Vagina (tissue), 2 donors: Measurements from ENCODE around the gene SNED1. TPM values are rescaled to one million over a fixed set of nuclear protein-coding genes. Genes with fewer than 3 reads are reported as not detected.

ENCODE experiments used
- DNase-seq, 2 donors: peaks; one replicate each; pipeline ENCODE4 v3.0.0-alpha.2; 2017; ENCODE audit errors: extremely low spot score in 2 of 2
- H3K27ac ChIP-seq: fragments of 200-600 bp; sonication (generic); one replicate; pipeline ENCODE4 v1.5.1; 2019
- H3K27me3 ChIP-seq: fragments of 200-600 bp; sonication (generic); one replicate; pipeline ENCODE4 v1.5.1; 2019
- H3K36me3 ChIP-seq, 2 donors: fragments of 200-600 bp; sonication (generic); one replicate each; pipeline ENCODE4 v1.5.1; 2017 to 2019
- H3K4me1 ChIP-seq: fragments of 200-600 bp; sonication (generic); one replicate; pipeline ENCODE4 v1.5.1; 2019
- H3K4me3 ChIP-seq, 2 donors: fragments of 200-600 bp; sonication (generic); 1 replicate in 1 of 2; 2 replicates in 1 of 2; pipeline ENCODE4 v1.5.1; 2016 to 2019
- H3K9me3 ChIP-seq: fragments of 200-600 bp; sonication (generic); one replicate; pipeline ENCODE4 v1.5.1; 2019
- POLR2A ChIP-seq, 2 donors: fragments of 450-650 bp; IDR thresholded peaks; one replicate each; pipeline ENCODE4 v1.6.1; 2017; ENCODE audit warnings: antibody characterized with exemption in 2 of 2, mild to moderate bottlenecking in 2 of 2, moderate library complexity in 2 of 2
- POLR2AphosphoS5 ChIP-seq, 2 donors: sonication (generic); formaldehyde crosslinking; IDR thresholded peaks; one replicate each; pipeline ENCODE4 v1.9.0; 2017; ENCODE audit warnings: antibody characterized with exemption in 2 of 2, mild to moderate bottlenecking in 2 of 2, low read depth in 1 of 2; ENCODE audit not compliant: insufficient read depth in 1 of 2
- intact Hi-C: fragments of 100-400 bp; cut with DNase I; formaldehyde crosslinking; loops from one replicate; pipeline ENCODE4 v1.15.1; 2023
- total RNA-seq: library from RNA; depleted of rRNA; stranded (reverse); fragments of >200 nt; gene quantifications from one replicate; pipeline ENCODE4 v1.2.3, GENCODE V29; 2016
- TF ChIP-seq, protein P1 (sequence below), 3 experiments: fragments of 450-650 bp in 2 of 3; fragments of 200-600 bp in 1 of 3; sonication (generic) in 1 of 3; IDR thresholded peaks; one replicate each; pipeline ENCODE4 v1.5.1; 2017 to 2019; ENCODE audit warnings: antibody characterized with exemption in 3 of 3, mild to moderate bottlenecking in 2 of 3, moderate library complexity in 2 of 3

SNED1 gene
- total RNA-seq, 1 donor from 2014 or later = 55.5 TPM

DNA sequence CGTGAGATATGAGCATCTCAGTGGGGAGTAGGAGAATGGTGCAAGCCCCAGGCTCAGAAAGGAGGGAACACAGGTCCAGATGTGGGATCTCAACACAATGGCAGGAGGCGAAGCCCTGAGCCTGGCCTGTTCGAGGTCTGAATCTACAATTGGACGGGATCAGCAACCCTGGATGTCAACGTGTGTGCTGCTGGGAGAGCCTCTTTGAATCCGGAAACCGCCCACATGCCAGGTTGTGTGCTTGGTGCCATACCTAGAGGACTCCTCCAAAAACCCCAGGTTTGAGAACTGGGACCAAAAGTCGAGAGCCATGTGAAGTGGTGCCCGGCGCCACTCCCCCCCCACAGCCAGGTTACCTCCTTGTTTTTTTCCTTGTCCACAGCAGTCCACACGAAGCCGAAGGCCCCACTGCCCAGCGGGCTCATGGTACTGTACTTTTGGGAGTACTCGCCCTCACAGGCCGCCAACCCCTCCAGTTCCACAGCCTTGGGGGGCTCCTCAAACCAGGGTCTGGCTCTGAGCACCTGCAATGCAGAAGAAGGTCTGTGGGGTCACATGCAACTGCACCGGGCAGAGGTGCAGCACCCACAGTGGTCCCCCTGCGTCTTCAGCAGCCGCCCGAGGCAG is 124.1 kb downstream of the SNED1 start:
- no peaks in the 10 kb centered on the region for H3K27me3 ChIP-seq
- no peaks in the 10 kb centered on the region for H3K4me1 ChIP-seq
- H3K27ac ChIP-seq = no peak overlapping the region
- intact Hi-C loops = no loop called here
- no peak for DNase-seq
- H3K36me3 ChIP-seq = no peaks in the 10 kb centered on the region
- no peak overlapping the region for H3K4me3 ChIP-seq
- TF ChIP-seq, protein P1, sequence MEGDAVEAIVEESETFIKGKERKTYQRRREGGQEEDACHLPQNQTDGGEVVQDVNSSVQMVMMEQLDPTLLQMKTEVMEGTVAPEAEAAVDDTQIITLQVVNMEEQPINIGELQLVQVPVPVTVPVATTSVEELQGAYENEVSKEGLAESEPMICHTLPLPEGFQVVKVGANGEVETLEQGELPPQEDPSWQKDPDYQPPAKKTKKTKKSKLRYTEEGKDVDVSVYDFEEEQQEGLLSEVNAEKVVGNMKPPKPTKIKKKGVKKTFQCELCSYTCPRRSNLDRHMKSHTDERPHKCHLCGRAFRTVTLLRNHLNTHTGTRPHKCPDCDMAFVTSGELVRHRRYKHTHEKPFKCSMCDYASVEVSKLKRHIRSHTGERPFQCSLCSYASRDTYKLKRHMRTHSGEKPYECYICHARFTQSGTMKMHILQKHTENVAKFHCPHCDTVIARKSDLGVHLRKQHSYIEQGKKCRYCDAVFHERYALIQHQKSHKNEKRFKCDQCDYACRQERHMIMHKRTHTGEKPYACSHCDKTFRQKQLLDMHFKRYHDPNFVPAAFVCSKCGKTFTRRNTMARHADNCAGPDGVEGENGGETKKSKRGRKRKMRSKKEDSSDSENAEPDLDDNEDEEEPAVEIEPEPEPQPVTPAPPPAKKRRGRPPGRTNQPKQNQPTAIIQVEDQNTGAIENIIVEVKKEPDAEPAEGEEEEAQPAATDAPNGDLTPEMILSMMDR (IDR thresholded peaks at IDR 0.05) = no peak
- TF ChIP-seq POLR2AphosphoS5 (IDR thresholded peaks at IDR 0.05; ENCODE audit: insufficient read depth in 1 of 2, low read depth in 1 of 2) (no peak), POLR2A (IDR thresholded peaks at IDR 0.05) (no peak)
- H3K9me3 ChIP-seq = no peaks in the 10 kb centered on the region

DNA sequence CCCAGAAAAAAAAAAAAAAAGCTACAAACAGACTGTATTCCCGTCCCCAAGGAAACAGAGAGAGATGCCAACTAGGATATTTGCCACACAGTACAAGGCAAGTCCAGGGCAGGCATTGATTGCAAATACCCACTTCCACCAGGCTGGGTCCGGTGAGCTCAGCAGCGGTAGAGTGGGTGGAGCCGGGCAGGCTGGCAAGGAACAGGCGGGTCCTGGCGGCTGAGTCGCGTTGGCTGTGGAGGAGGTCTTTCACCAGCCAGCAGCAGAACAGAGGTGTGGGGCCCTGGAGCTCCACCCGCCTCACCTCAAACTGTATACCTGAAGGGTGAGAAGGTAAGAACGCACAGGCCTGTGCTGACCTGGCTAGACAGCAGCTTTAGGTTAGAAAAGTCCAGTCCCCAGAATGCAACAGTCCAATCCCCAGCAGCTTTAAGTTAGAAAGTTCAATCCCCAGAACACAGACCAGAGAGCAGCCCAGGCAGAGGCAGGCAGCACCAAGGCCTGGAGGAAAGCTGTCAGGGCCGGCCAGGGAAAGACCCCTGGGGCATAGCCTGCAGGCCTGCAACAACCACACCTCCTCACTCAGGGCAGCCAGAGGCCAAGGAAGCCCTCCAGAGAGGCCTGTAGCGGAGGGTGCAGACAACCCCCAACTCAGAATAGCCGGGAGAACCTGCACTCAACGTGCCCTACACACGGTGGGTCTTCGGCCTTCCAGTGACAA is 125.6 kb downstream of the SNED1 start:
- Histone ChIP-seq H3K27me3 (no peaks in the 10 kb centered on the region), H3K4me1 (no peaks in the 10 kb centered on the region), H3K36me3 (no peaks in the 10 kb centered on the region), H3K9me3 (no peaks in the 10 kb centered on the region), H3K27ac (no peak overlapping the region), H3K4me3 (no peak overlapping the region)
- no peak for DNase-seq
- intact Hi-C loops = no loop called here
- TF ChIP-seq POLR2A (IDR thresholded peaks at IDR 0.05) (no peak), POLR2AphosphoS5 (IDR thresholded peaks at IDR 0.05; ENCODE audit: insufficient read depth in 1 of 2, low read depth in 1 of 2) (no peak)
- TF ChIP-seq, protein P1 (IDR thresholded peaks at IDR 0.05) = no peak

DNA sequence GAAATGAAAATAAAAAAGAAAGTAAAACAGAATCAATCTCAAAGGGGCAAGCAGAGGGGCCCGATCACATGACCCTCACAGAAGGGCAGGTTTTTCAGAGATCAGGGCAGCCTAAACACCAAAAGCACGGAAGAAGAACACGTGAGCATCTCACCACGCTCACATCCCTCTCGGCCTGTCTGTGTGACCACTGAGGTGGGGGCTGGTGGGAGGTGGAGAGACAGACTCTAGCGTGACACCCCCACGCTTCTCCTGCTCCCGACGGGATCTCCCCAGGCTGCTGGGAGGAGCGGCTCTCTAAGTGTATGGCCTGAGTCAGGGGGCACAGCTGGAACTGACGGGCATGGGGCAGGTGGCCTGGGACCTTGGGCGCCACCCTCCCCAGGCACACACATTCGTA is 127.2 kb downstream of the SNED1 start:
- H3K36me3 ChIP-seq = no peaks in the 10 kb centered on the region
- no peak overlapping the region for H3K27ac ChIP-seq
- no peak for TF ChIP-seq POLR2AphosphoS5 (IDR thresholded peaks at IDR 0.05; ENCODE audit: insufficient read depth in 1 of 2, low read depth in 1 of 2)
- TF ChIP-seq POLR2A (IDR thresholded peaks at IDR 0.05) = no peak
- TF ChIP-seq, protein P1 (IDR thresholded peaks at IDR 0.05) = no peak
- H3K9me3 ChIP-seq = no peaks in the 10 kb centered on the region
- no peaks in the 10 kb centered on the region for H3K4me1 ChIP-seq
- no peaks in the 10 kb centered on the region for H3K27me3 ChIP-seq
- intact Hi-C loops = no loop called here
- no peak for DNase-seq
- no peak overlapping the region for H3K4me3 ChIP-seq

DNA sequence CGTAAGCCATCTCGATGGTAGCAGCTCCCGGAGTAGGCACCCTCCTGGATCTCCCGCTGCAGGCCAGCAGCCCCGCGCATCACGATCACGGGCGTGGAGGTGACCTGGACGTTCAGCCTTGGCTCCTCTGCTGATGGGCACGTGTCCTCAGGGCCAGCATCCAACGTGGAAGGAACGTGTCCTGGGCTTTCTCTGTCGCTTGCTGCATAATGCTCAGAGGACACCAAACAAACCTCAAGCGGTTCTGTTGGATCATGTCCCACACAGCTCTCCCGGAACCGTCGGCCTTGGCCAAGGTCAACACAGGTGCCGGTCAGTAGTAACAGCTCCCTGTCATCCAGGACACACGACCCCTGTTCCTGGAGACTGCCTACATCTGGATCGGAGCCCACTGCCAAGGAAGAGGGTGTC is 127.8 kb downstream of the SNED1 start:
- Histone ChIP-seq H3K27ac (no peak overlapping the region), H3K36me3 (no peaks in the 10 kb centered on the region), H3K4me1 (no peaks in the 10 kb centered on the region), H3K27me3 (no peaks in the 10 kb centered on the region), H3K9me3 (no peaks in the 10 kb centered on the region), H3K4me3 (no peak overlapping the region)
- DNase-seq = no peak
- intact Hi-C loops = no loop called here
- TF ChIP-seq, protein P1 (IDR thresholded peaks at IDR 0.05) = no peak
- no peak for TF ChIP-seq POLR2A (IDR thresholded peaks at IDR 0.05)
- TF ChIP-seq POLR2AphosphoS5 (IDR thresholded peaks at IDR 0.05; ENCODE audit: insufficient read depth in 1 of 2, low read depth in 1 of 2) = no peak

DNA sequence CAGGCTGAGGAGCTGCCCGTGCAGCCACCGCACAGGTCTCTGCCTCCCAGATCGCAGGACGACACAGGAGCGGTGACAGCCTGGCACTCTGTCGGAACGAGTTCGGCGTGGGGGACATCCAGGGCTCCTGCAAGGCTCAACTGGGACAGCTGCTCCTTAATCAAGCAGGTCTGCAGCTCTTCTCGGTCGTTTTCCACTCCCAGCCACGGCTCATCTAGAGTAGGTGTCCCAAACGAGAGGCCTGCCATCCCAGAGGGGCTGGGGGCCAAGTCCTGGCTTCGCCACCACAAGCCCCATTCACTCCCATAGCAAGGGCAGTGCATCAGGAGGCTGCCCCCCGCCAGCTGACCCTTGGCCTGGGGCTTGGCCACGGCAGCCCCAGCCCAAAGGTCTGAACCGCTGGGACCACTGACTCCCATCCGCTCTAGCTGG is 128.4 kb downstream of the SNED1 start:
- no peaks in the 10 kb centered on the region for H3K4me1 ChIP-seq
- no peaks in the 10 kb centered on the region for H3K36me3 ChIP-seq
- H3K27me3 ChIP-seq = no peaks in the 10 kb centered on the region
- no peaks in the 10 kb centered on the region for H3K9me3 ChIP-seq
- TF ChIP-seq, protein P1 (IDR thresholded peaks at IDR 0.05) = no peak
- TF ChIP-seq POLR2AphosphoS5 (IDR thresholded peaks at IDR 0.05; ENCODE audit: insufficient read depth in 1 of 2, low read depth in 1 of 2) (no peak), POLR2A (IDR thresholded peaks at IDR 0.05) (no peak)
- intact Hi-C loops = no loop called here
- no peak overlapping the region for H3K27ac ChIP-seq
- no peak overlapping the region for H3K4me3 ChIP-seq
- DNase-seq = no peak
